ENCODE results near the gene STK10. TPM values are rescaled to one million over a fixed set of nuclear protein-coding genes. Genes with fewer than 3 reads are reported as not detected.

STK10 gene
- total and polyA plus RNA-seq, 2 donors from 2014 or later: 7.2 to 42.8 TPM

DNA sequence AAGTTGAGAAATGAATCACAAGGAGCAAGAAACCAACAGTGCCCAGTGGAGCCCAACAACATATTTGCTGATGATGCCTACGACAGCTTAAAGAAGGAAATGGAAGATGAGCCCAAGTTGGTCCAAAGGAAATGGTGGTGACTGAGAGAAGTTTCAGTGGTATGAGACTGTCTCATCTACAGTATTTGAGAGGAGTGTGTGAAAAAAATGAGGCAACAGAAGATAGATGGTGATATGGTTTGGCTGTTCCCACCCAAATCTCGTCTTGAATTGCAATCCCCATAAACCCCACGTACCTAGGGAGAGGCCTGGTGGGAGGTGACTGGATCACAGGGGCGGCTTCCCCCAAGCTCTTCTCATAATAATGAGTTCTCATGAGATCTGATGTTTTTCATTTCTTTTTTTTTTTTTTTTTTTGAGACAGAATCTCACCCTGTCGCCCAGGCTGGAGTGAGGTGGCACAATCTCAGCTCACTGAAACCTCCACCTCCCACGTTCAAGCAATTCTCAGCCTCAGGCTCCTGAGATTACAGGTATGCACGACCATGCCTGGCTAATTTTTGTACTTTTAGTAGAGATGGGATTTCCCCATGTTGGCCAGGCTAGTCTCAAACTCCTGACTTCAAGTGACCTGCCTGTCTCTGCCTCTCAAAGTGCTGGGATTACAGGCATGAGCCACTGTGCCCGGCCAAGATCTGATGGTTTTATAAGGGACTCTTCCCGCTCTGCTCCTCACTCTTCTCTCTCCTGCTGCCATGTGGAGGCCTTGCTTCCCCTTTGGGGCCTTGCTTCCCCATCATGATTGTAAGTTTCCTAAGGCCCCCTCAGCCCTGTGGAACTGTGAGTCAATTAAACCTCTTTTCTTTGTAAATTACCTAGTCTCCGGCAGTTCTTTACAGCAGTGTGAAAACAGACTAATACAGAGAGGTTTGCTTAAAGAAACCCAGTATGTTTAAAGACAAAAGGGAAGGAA is 36.2 kb upstream of the STK10 start:
- Histone ChIP-seq H3K9ac (ENCODE audit: low read length in 3 of 3) (no peak overlapping the region), H3K9me3 (ENCODE audit: control insufficient read depth in 2 of 3, insufficient read depth in 1 of 3, low read length in 3 of 3) (no peaks in the 10 kb centered on the region), H3K36me3 (ENCODE audit: control insufficient read depth in 2 of 3, insufficient read depth in 3 of 3, low read length in 3 of 3) (peaks cover 0 to 7% (median 3%) of the 10 kb centered on the region in 3 donors), H3K4me3 (ENCODE audit: low read length in 3 of 3) (no peak overlapping the region), H3K27ac (ENCODE audit: low read depth in 2 of 2, low read length in 2 of 2) (no peak overlapping the region), H3K27me3 (ENCODE audit: control insufficient read depth, insufficient read depth, low read length) (no peaks in the 10 kb centered on the region), H3K4me1 (ENCODE audit: control insufficient read depth in 2 of 3, insufficient read depth in 2 of 3, low read depth in 1 of 3, low read length in 3 of 3) (no peaks in the 10 kb centered on the region)
- TF ChIP-seq, protein P1, sequence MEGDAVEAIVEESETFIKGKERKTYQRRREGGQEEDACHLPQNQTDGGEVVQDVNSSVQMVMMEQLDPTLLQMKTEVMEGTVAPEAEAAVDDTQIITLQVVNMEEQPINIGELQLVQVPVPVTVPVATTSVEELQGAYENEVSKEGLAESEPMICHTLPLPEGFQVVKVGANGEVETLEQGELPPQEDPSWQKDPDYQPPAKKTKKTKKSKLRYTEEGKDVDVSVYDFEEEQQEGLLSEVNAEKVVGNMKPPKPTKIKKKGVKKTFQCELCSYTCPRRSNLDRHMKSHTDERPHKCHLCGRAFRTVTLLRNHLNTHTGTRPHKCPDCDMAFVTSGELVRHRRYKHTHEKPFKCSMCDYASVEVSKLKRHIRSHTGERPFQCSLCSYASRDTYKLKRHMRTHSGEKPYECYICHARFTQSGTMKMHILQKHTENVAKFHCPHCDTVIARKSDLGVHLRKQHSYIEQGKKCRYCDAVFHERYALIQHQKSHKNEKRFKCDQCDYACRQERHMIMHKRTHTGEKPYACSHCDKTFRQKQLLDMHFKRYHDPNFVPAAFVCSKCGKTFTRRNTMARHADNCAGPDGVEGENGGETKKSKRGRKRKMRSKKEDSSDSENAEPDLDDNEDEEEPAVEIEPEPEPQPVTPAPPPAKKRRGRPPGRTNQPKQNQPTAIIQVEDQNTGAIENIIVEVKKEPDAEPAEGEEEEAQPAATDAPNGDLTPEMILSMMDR (IDR thresholded peaks at IDR 0.05; ENCODE audit: borderline replicate concordance, extremely low read depth, insufficient read depth): no peak
- no peak for FAIRE-seq
- intact Hi-C loops (cut with DNase I): no loop called here
- DNase-seq: no peak

DNA sequence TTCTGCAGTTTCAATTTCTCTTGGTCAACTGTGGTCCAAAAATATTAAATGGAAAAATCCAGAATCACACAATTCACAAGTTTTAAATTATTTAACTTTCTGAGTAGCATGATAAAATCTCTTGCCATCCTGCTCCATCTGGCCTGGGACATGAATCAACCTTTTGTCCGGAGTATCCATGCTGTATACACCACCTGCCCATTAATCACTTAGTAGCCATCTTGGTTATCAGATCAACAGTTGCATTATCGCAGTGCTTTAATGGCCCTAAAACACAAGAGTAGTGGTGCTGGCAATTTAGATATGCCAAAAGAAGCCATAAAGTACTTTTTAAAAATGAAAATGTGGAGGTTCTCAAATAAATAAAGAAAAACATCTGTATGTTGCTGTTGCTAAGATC is 31.3 kb upstream of the STK10 start:
- Histone ChIP-seq H3K4me3 (ENCODE audit: low read length in 3 of 3) (no peak overlapping the region), H3K27ac (ENCODE audit: low read depth in 2 of 2, low read length in 2 of 2) (no peak overlapping the region), H3K4me1 (ENCODE audit: control insufficient read depth in 2 of 3, insufficient read depth in 2 of 3, low read depth in 1 of 3, low read length in 3 of 3) (no peaks in the 10 kb centered on the region), H3K27me3 (ENCODE audit: control insufficient read depth, insufficient read depth, low read length) (no peaks in the 10 kb centered on the region), H3K36me3 (ENCODE audit: control insufficient read depth in 2 of 3, insufficient read depth in 3 of 3, low read length in 3 of 3) (peaks cover 0 to 2% (median 0%) of the 10 kb centered on the region in 3 donors), H3K9ac (ENCODE audit: low read length in 3 of 3) (no peak overlapping the region), H3K9me3 (ENCODE audit: control insufficient read depth in 2 of 3, insufficient read depth in 1 of 3, low read length in 3 of 3) (no peaks in the 10 kb centered on the region)
- DNase-seq (no peak), FAIRE-seq (no peak)
- intact Hi-C loops (cut with DNase I): no loop called here
- TF ChIP-seq, protein P1 (IDR thresholded peaks at IDR 0.05; ENCODE audit: borderline replicate concordance, extremely low read depth, insufficient read depth): no peak

DNA sequence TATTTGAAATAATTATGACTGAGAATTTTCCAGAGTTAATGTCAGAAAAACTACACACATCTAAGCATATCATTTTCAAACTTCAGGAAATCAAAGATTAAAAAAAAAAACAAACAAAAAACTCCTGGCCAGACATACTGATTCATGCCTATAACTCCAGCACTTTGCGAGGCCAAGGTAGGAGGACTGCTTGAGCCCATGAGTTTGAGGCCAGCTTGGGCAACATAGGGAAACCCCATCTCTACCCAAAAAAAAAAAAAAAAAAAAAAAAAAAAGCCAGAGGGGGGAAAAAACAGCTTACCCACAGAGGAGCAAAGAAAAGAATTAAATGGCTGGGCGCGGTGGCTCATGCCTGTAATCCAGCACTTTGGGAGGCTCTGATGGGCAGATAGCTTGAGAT is 28.3 kb upstream of the STK10 start:
- no peak for DNase-seq
- TF ChIP-seq, protein P1 (IDR thresholded peaks at IDR 0.05; ENCODE audit: borderline replicate concordance, extremely low read depth, insufficient read depth): no peak
- H3K27me3 ChIP-seq (ENCODE audit: control insufficient read depth, insufficient read depth, low read length): no peaks in the 10 kb centered on the region
- H3K36me3 ChIP-seq (ENCODE audit: control insufficient read depth in 2 of 3, insufficient read depth in 3 of 3, low read length in 3 of 3): peaks cover 0 to 5% (median 0%) of the 10 kb centered on the region in 3 donors
- no peak overlapping the region for H3K4me3 ChIP-seq (ENCODE audit: low read length in 3 of 3)
- FAIRE-seq: no peak
- no peaks in the 10 kb centered on the region for H3K4me1 ChIP-seq (ENCODE audit: control insufficient read depth in 2 of 3, insufficient read depth in 2 of 3, low read depth in 1 of 3, low read length in 3 of 3)
- no peak overlapping the region for H3K9ac ChIP-seq (ENCODE audit: low read length in 3 of 3)
- no peak overlapping the region for H3K27ac ChIP-seq (ENCODE audit: low read depth in 2 of 2, low read length in 2 of 2)
- intact Hi-C loops (cut with DNase I): no loop called here
- H3K9me3 ChIP-seq (ENCODE audit: control insufficient read depth in 2 of 3, insufficient read depth in 1 of 3, low read length in 3 of 3): no peaks in the 10 kb centered on the region
